ENCODE data around the gene AIG1.

- TF ChIP-seq EZH2phosphoT487 (IDR thresholded peaks at IDR 0.05; ENCODE audit: borderline replicate concordance) (no peak), POLR2A (IDR thresholded peaks at IDR 0.05; ENCODE audit: borderline replicate concordance, extremely low read depth, insufficient read depth, insufficient read length) (no peak)
- TF ChIP-seq, protein P1, sequence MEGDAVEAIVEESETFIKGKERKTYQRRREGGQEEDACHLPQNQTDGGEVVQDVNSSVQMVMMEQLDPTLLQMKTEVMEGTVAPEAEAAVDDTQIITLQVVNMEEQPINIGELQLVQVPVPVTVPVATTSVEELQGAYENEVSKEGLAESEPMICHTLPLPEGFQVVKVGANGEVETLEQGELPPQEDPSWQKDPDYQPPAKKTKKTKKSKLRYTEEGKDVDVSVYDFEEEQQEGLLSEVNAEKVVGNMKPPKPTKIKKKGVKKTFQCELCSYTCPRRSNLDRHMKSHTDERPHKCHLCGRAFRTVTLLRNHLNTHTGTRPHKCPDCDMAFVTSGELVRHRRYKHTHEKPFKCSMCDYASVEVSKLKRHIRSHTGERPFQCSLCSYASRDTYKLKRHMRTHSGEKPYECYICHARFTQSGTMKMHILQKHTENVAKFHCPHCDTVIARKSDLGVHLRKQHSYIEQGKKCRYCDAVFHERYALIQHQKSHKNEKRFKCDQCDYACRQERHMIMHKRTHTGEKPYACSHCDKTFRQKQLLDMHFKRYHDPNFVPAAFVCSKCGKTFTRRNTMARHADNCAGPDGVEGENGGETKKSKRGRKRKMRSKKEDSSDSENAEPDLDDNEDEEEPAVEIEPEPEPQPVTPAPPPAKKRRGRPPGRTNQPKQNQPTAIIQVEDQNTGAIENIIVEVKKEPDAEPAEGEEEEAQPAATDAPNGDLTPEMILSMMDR (IDR thresholded peaks at IDR 0.05 in 2 of 3, conservative IDR thresholded peaks at IDR 0.05 in 1 of 3; ENCODE audit: borderline replicate concordance in 1 of 3, insufficient read depth in 1 of 3, low read depth in 2 of 3, low read length in 2 of 3) = no peak
Observed at GRCh38 chr6:143064271-143064670, 3.6 kb downstream of the AIG1 start.
